Subcutaneous adipose tissue (tissue), 4 donors: Measurements from ENCODE around the gene ATXN7L3. TPM values are rescaled to one million over a fixed set of nuclear protein-coding genes. Genes with fewer than 3 reads are reported as not detected.

Experiments
- CTCF ChIP-seq: fragments of 450-650 bp; IDR thresholded peaks from one replicate; pipeline ENCODE4 v1.5.1; 2016; ENCODE audit warnings: low read depth, mild to moderate bottlenecking, control low read depth, antibody characterized with exemption, moderate library complexity
- small RNA-seq: library from RNA; depleted of rRNA; stranded (forward); fragments of <200 nt; gene quantifications from one replicate; pipeline ENCODE3, GENCODE V24; 2016
- total RNA-seq, 4 donors: library from RNA; depleted of rRNA; stranded (reverse); fragments of >200 nt; gene quantifications; one replicate each; pipeline ENCODE4 v1.1.0, GENCODE V29; 2016

Gene ATXN7L3
- total RNA-seq, 4 donors from 2014 or later, result 11.7 to 31.6 (median 28.2) TPM

- no peak for TF ChIP-seq CTCF
Measured at GRCh38 chr17:44146375-44147346, 53.0 kb downstream of the ATXN7L3 start.

- no peak for TF ChIP-seq CTCF
Measured at GRCh38 chr17:44144966-44145739, 54.5 kb downstream of the ATXN7L3 start.

Small RNA genes within 50 kb of the gene (small RNA-seq; reads per million reads assigned to genes)
- gene MIR6782, result not detected

Other genes starting within 250 kb of the ATXN7L3 start
- not detected for gene PYY, start 245.9 kb downstream of the ATXN7L3 start, total RNA-seq
- 1 to 10 TPM in 2 of 4 donors, under 1 TPM in 1, not detected in 1; 0.94 to 1.5 (median 1.3) TPM for gene NAGS, start 195.3 kb downstream of the ATXN7L3 start, total RNA-seq
- 10 to 100 TPM; 13.5 to 28.4 (median 21.9) TPM for gene TMEM101, start 184.9 kb downstream of the ATXN7L3 start, total RNA-seq
- 10 to 100 TPM; 26.2 to 57.2 (median 29.1) TPM for gene LSM12, start 133.2 kb downstream of the ATXN7L3 start, total RNA-seq
- 10 to 100 TPM; 30.6 to 39.9 (median 35.7) TPM for gene G6PC3, start 129.1 kb downstream of the ATXN7L3 start, total RNA-seq
- 10 to 100 TPM; 23.3 to 91.7 (median 42.4) TPM for gene HDAC5, start 76.2 kb downstream of the ATXN7L3 start, total RNA-seq
- gene HROB, start 58.0 kb downstream of the ATXN7L3 start, total RNA-seq, result 1 to 10 TPM in 3 of 4 donors, under 1 TPM in 1; 0.82 to 3.6 (median 1.8) TPM
- not detected for gene ASB16, start 29.2 kb downstream of the ATXN7L3 start, total RNA-seq
- 10 to 100 TPM; 26.6 to 36.0 (median 33.2) TPM for gene TMUB2, start 12.9 kb downstream of the ATXN7L3 start, total RNA-seq
- 10 to 100 TPM; 23.5 to 63.5 (median 35.3) TPM for gene UBTF, start 19.8 kb upstream of the ATXN7L3 start, total RNA-seq
- under 1 TPM in 2 of 4 donors, not detected in 2; under 0.01 to 0.16 TPM for gene SLC4A1, start 68.3 kb upstream of the ATXN7L3 start, total RNA-seq
- gene RUNDC3A, start 108.7 kb upstream of the ATXN7L3 start, total RNA-seq, result under 1 TPM in 1 of 4 donors, not detected in 3; 0.51 TPM
- gene SLC25A39, start 124.9 kb upstream of the ATXN7L3 start, total RNA-seq, result 10 to 100 TPM; 35.7 to 55.4 (median 42.5) TPM
- 100 to 1,000 TPM; 201 to 823 (median 325) TPM for gene GRN, start 145.4 kb upstream of the ATXN7L3 start, total RNA-seq
- gene FAM171A2, start 164.0 kb upstream of the ATXN7L3 start, total RNA-seq, result 1 to 10 TPM in 2 of 4 donors, under 1 TPM in 2; 0.66 to 6.2 (median 1.1) TPM
- under 1 TPM in 3 of 4 donors, not detected in 1; 0.44 to 0.65 (median 0.57) TPM for gene ITGA2B, start 189.8 kb upstream of the ATXN7L3 start, total RNA-seq